ENCODE results near the gene GSTP1. TPM values are rescaled to one million over a fixed set of nuclear protein-coding genes. Genes with fewer than 3 reads are reported as not detected.
"Not testable (repeated sequence)": the region's sequence is repeated elsewhere in the genome, so short reads cannot be mapped to it uniquely, and the experiment has no call there.

The GSTP1 gene
- total and polyA plus RNA-seq, 2 of the 8 experiments (the other 6 are each of a cell fraction or from before 2014, with no cell fraction given), result 1,454 to 3,329 TPM

- Histone ChIP-seq H3K4me3 (ENCODE audit: extremely low read depth in 1 of 4, insufficient read depth in 2 of 4, low read depth in 3 of 4, low read length in 4 of 4) (0 out of 8 replicates have a peak overlapping the region, but pooled peaks of 1 of the 4 experiments have one; percentile 10), H3K18ac (ENCODE audit: extremely low read depth, low read length) (peak overlapping the region; percentile 52), H4K5ac (ENCODE audit: insufficient read length, low read depth, low read length) (peak overlapping the region; percentile 3), H2BK20ac (ENCODE audit: low read length) (0 out of 2 replicates have a peak overlapping the region, but pooled peaks have one; percentile 80), H2BK12ac (ENCODE audit: low read depth, low read length) (peak overlapping the region; percentile 94), H2AK5ac (ENCODE audit: low read depth, low read length) (0 out of 2 replicates have a peak overlapping the region, but pooled peaks have one; percentile 58), H2BK5ac (ENCODE audit: low read depth, low read length) (peak overlapping the region; percentile 63; the same call in 1 of the 2 replicates), H2BK15ac (ENCODE audit: low read length) (0 out of 2 replicates have a peak overlapping the region, but pooled peaks have one; percentile 12), H3K4me2 (ENCODE audit: insufficient read depth in 1 of 2, low read depth in 2 of 2, low read length in 2 of 2) (peak overlapping the region in 1 of 2 experiments; percentile 64; a peak in 2 of 4 replicates), H3K4me1 (replicated peaks in 1 of 4; ENCODE audit: control insufficient read depth in 3 of 4, insufficient read depth in 4 of 4, low read length in 3 of 4) (peaks cover 5 to 27% (median 17%) of the 10 kb centered on the region in 4 experiments; a peak in 6 of 7 replicates)
- CTCF ChIA-PET (ENCODE audit: partially characterized antibody), result interaction anchor here (0.7 to 1.1 kb wide), 5 partner anchors 9 to 32 kb away, joined by 3 read pairs; partner anchors contain the start of gene GSTP1
- not testable (repeated sequence) for H3K9me3 ChIP-seq (ENCODE audit: insufficient read depth in 2 of 2, low read depth in 1 of 2, low read length in 1 of 2); DNase-seq (ENCODE audit: low read depth in 1 of 2, low spot score in 2 of 2); H2AFZ ChIP-seq (ENCODE audit: low read length); H3K9ac ChIP-seq (replicated peaks in 1 of 4; ENCODE audit: extremely low read depth in 1 of 4, low read depth in 3 of 4, low read length in 3 of 4); H4K20me1 ChIP-seq (replicated peaks in 1 of 2; ENCODE audit: control insufficient read depth in 1 of 2, insufficient read depth in 2 of 2, low read length in 2 of 2); H3K23ac ChIP-seq (ENCODE audit: insufficient read length); H3K14ac ChIP-seq (ENCODE audit: insufficient read length); H3K36me3 ChIP-seq (ENCODE audit: control insufficient read depth in 2 of 4, insufficient read depth in 4 of 4, low read length in 3 of 4); H3K27ac ChIP-seq (ENCODE audit: low read depth, low read length); H3K27me3 ChIP-seq (replicated peaks in 1 of 4; ENCODE audit: control insufficient read depth in 3 of 4, extremely low read depth in 1 of 4, insufficient read depth in 3 of 4, low read length in 3 of 4); H3K56ac ChIP-seq (replicated peaks; ENCODE audit: insufficient read length, low read depth, low read length); H3K79me2 ChIP-seq (ENCODE audit: control insufficient read depth in 1 of 2, insufficient read depth in 2 of 2, low read length in 2 of 2); H2BK120ac ChIP-seq (replicated peaks; ENCODE audit: low read depth, low read length); H3K79me1 ChIP-seq (ENCODE audit: low read depth, low read length); H4K8ac ChIP-seq (ENCODE audit: extremely low read depth, insufficient read depth, low read length); H3K23me2 ChIP-seq (ENCODE audit: low read depth, low read length); H4K91ac ChIP-seq (replicated peaks; ENCODE audit: insufficient read length, low read length); FAIRE-seq; H3K4ac ChIP-seq (replicated peaks; ENCODE audit: insufficient read length, low read depth, low read length)
- 95% methylated on average over 2 of the region's 4 CpGs; no CpG with 5 or more reads in 1 of the 2 experiments for WGBS, 2 experiments (ENCODE audit: extremely low coverage in 1 of 2, insufficient coverage in 1 of 2, insufficient read length in 1 of 2, insufficient replicate concordance in 2 of 2, low coverage in 1 of 2, low lambda C conversion rate in 2 of 2, missing lambda C conversion rate in 1 of 2)
- POLR2A ChIA-PET (ENCODE audit: partially characterized antibody), result interaction anchor here (0.9 to 2.8 kb wide), 4 partner anchors 9 to 20 kb away, joined by 3 to 25 read pairs (median 4); partner anchors contain the start of gene GSTP1
Observed at GRCh38 chr11:67604119-67604518, 20.5 kb downstream of the GSTP1 start.
